ENCODE data around the gene HEPN1.
"Not testable (repeated sequence)": the region's sequence is repeated elsewhere in the genome, so short reads cannot be mapped to it uniquely, and the experiment has no call there.

Gene HEPN1

GRCh38 chr11:124944565-124944964 is 25.5 kb downstream of the HEPN1 start:
- DNase-seq = no peak

- no peak for DNase-seq
Measured at GRCh38 chr11:124945826-124946225, 26.8 kb downstream of the HEPN1 start.

GRCh38 chr11:124946735-124947141 is 27.7 kb downstream of the HEPN1 start:
- DNase-seq = no peak

- DNase-seq = no peak
Measured at GRCh38 chr11:124950601-124951330, 31.7 kb downstream of the HEPN1 start.

- no peak for DNase-seq
Measured at GRCh38 chr11:124951341-124951740, 32.3 kb downstream of the HEPN1 start.

GRCh38 chr11:124953753-124954589 is 34.9 kb downstream of the HEPN1 start, which contains the start of gene CCDC15:
Gene CCDC15, plus strand, starts transcription at chr11:124954202. Its CDS starts 531 bp downstream, at chr11:124954733.
- peak; percentile 100 for DNase-seq

- DNase-seq = no peak
Measured at GRCh38 chr11:124954590-124954955, 35.5 kb downstream of the HEPN1 start.

GRCh38 chr11:124955035-124955434 is 36.0 kb downstream of the HEPN1 start:
- DNase-seq = no peak

GRCh38 chr11:124961972-124962609 is 43.0 kb downstream of the HEPN1 start:
- DNase-seq = peak; percentile 91

- not testable (repeated sequence) for DNase-seq
Measured at GRCh38 chr11:124968197-124968596, 49.1 kb downstream of the HEPN1 start.
